Globus pallidus (tissue), 1 donor: ENCODE measurements around the gene DUSP15.
"Not testable (repeated sequence)": the region's sequence is repeated elsewhere in the genome, so short reads cannot be mapped to it uniquely, and the experiment has no call there.

Source experiments
- DNase-seq: peaks from one replicate; pipeline ENCODE4 v3.0.0-alpha.2; 2015; ENCODE audit warnings: low spot score

The DUSP15 gene

GRCh38 chr20:31822421-31823330, 47.7 kb downstream of the DUSP15 start:
- DNase-seq: peak; percentile 38

GRCh38 chr20:31821427-31821826, 48.9 kb downstream of the DUSP15 start:
- no peak for DNase-seq

GRCh38 chr20:31820228-31820627, 50.1 kb downstream of the DUSP15 start:
- no peak for DNase-seq

DNA sequence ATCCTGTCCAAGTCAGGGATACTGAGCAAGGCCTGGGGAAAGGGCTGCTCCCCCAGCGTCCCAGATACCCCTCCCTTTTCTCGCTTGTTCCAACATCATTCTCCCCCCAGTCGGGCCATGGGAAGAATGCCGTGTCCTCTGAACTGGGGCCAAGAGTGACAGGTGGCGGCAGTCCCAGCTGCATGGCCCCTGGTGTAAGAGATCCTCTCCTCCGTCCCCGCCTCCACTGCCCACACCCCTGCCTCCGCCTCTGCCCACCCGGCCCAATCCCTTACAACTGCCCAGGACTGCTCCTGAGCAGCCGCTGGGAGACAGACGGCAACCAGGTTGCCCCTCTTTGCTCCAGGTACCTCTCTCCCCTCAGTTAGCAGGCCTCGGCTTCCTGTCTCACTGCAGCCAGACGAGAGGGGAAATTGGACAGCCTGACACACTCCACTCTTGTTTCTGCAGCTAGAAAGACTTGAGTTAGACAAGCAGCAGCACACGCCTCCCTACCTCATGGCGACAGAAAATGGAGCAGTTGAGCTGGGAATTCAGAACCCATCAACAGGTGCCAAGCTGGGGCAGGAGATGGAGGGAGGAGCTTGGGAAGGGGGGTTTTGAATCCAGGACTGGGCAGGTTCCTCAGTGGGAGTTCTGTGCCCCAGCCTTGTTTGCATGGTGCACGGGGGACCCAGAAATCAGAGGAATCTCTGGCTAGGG, 51.1 kb downstream of the DUSP15 start, which contains the start of gene MYLK2:
MYLK2 (plus strand) TSS at position 274 of the 702 bp plus-strand sequence; CDS start at position 499, 225 bp downstream.
- no peak for DNase-seq

- DNase-seq: no peak
Observed at GRCh38 chr20:31818376-31818908, 51.9 kb downstream of the DUSP15 start.

- DNase-seq: no peak
Observed at GRCh38 chr20:31817461-31817860, 52.9 kb downstream of the DUSP15 start.

- no peak for DNase-seq
Observed at GRCh38 chr20:31816221-31816620, 54.1 kb downstream of the DUSP15 start.

GRCh38 chr20:31815408-31816188, 54.7 kb downstream of the DUSP15 start:
- DNase-seq: no peak

DNA sequence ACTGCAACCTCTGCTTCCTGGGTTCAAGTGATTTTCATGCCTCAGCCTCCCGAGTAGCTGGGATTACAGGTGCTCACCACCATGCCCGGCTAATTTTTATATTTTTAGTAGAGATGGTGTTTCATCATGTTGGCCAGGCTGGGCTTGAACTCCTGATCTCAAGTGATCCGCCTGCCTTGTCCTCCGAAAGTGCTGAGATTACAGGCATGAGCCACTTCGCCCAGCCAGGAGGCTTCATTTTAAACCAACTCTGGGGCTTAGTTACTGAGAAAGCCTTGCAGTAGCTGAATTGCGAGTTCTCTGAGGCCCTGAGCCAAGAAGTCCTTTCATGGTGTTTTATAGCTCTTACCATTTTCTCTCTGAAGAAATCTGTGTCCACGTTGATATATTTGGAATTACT, 56.2 kb downstream of the DUSP15 start:
- DNase-seq: not testable (repeated sequence)

DNA sequence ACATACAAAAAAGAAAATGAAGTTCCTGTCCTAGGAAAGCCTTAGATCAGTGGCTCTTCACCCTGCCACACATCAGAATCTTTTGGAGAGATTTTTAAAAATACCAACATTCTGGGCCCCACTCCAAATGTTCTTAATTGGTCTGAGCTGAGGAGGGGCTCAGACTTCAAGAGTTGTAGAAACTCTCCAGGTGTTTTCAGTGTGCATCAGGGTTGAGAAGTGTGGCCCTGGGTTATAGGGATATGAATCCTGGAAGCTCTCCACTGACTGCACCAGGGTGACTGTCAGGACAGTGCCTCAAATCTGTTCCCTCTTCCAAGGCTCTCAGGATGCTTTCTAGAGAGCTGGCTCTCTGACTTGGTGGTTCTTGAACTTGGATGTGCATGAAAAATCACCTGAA, 56.7 kb downstream of the DUSP15 start:
- DNase-seq: no peak

DNA sequence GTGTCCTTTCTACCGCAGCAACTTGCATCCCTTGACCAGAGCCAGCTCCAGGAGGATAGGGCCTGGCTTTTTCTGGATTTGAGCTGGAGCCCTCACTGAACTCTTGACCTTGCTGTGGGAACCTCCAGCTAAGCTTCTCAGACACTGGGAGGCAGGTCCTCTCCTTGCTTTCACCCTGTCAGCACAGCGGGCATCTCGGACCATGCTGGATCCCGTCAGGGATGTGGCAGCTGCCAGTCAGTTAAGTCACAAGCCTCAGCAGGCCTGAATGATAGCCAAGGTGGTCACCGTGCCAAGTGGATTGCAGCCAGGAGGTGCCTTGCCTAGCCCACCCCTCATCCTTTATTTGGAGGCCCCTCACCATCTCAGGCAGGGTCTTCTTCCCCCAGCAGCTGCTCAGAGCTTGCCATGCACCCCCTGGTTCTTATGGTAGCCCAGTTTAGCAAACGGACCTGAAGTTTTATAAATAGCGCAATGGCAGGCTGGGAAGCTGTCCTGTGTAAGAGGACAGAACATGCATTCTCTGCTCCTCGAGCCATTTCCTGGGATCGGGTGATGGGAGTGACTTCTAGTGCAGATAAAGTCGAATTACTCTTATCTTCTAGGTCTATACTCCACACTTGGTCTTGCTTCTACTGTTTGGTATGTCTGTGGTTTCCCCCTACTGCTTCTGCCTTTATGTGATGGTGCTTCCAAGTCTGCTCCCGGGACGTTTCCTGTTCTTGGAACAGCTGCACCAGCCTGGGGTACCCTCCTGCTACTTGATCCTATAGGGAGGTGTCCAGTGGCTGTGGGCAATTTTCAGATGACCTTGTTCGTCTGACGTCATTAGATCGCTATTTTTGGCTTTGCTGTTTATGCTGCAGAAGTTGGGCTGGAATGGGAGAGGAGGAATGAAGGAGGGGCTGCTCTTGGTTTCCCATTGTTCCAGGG, 58.3 kb downstream of the DUSP15 start:
- no peak for DNase-seq

- DNase-seq: no peak
Observed at GRCh38 chr20:31811198-31811597, 59.1 kb downstream of the DUSP15 start.
